ENCODE results near the gene TLX3.
"Not testable (repeated sequence)": the region's sequence is repeated elsewhere in the genome, so short reads cannot be mapped to it uniquely, and the experiment has no call there.

Gene TLX3

GRCh38 chr5:171323806-171324632, 15.0 kb downstream of the TLX3 start:
- DNase-seq (ENCODE audit: low read depth in 2 of 2): no peak

GRCh38 chr5:171330021-171330420, 21.0 kb downstream of the TLX3 start:
- DNase-seq (ENCODE audit: low read depth in 2 of 2): no peak

- no peak for DNase-seq (ENCODE audit: low read depth in 2 of 2)
Measured at GRCh38 chr5:171335616-171336015, 26.6 kb downstream of the TLX3 start.

GRCh38 chr5:171336521-171337209, 27.6 kb downstream of the TLX3 start:
- no peak for DNase-seq (ENCODE audit: low read depth in 2 of 2)

- no peak for DNase-seq (ENCODE audit: low read depth in 2 of 2)
Measured at GRCh38 chr5:171337210-171337569, 28.1 kb downstream of the TLX3 start.

- no peak for DNase-seq (ENCODE audit: low read depth in 2 of 2)
Measured at GRCh38 chr5:171340042-171340441, 31.0 kb downstream of the TLX3 start.

GRCh38 chr5:171340491-171340890, 31.4 kb downstream of the TLX3 start:
- no peak for DNase-seq (ENCODE audit: low read depth in 2 of 2)

- DNase-seq (ENCODE audit: low read depth in 2 of 2): no peak
Measured at GRCh38 chr5:171342362-171343111, 33.5 kb downstream of the TLX3 start.

GRCh38 chr5:171344936-171345608, 36.0 kb downstream of the TLX3 start:
- no peak for DNase-seq (ENCODE audit: low read depth in 2 of 2)

GRCh38 chr5:171351536-171352073, 42.6 kb downstream of the TLX3 start:
- no peak for DNase-seq (ENCODE audit: low read depth in 2 of 2)

- DNase-seq (ENCODE audit: low read depth in 2 of 2): no peak
Measured at GRCh38 chr5:171355302-171355724, 46.3 kb downstream of the TLX3 start.

GRCh38 chr5:171357843-171358242, 48.8 kb downstream of the TLX3 start:
- DNase-seq (ENCODE audit: low read depth in 2 of 2): no peak

- DNase-seq (ENCODE audit: low read depth in 2 of 2): not testable (repeated sequence)
Measured at GRCh38 chr5:171361151-171361550, 52.1 kb downstream of the TLX3 start.
